A549 (cell line): Measurements from ENCODE around the gene SLC27A2. TPM values are rescaled to one million over a fixed set of nuclear protein-coding genes. Genes with fewer than 3 reads are reported as not detected.
A peak's percentile ranks its signal among the peaks of the same experiment; 100 is the strongest.

Source experiments
- ATAC-seq, 2 experiments: fragments of 200-7000 bp in 1 of 2; fragments of >200 bp in 1 of 2; cut with Nextera tagmentation in 1 of 2; cut with Tn5 transposase in 1 of 2; 3 replicates each; pipeline versions ENCODE4 v1.8.0 to v1.9.1; 2018 to 2020; ENCODE audit warnings: mild to moderate bottlenecking in 1 of 2, moderate library complexity in 1 of 2
- CTCF ChIA-PET: fragments of 300-600 bp; sonication (Branson Sonifier 250); formaldehyde crosslinking; extraction: SDS; loops from one replicate; lab custom pipeline; 2021; ENCODE audit warnings: antibody characterized with exemption, inconsistent platforms; lab: Yijun Ruan, JAX
- POLR2A ChIA-PET: fragments of 350-600 bp; formaldehyde crosslinking; extraction: SDS; loops from one replicate; lab custom pipeline; 2021; ENCODE audit warnings: antibody characterized with exemption, inconsistent platforms; lab: Yijun Ruan, JAX
- DNase-seq, 2 experiments: peaks; one replicate each; pipeline versions ENCODE4 v3.0.0 to v3.0.0-alpha.2; 2011 to 2016; ENCODE audit warnings: low read depth in 1 of 2, low spot score in 1 of 2
- FAIRE-seq: peaks from 2 replicates; lab custom pipeline; 2011; peaks lifted over from hg19 to GRCh38; lab: Jason Lieb, UNC
- H3K27ac ChIP-seq, 2 experiments: fragments of >200 bp; sonication (Bioruptor Twin); formaldehyde crosslinking; 3 replicates each; pipeline ENCODE4 v1.5.1; 2016 to 2017
- H3K4me1 ChIP-seq: fragments of >200 bp; sonication (Bioruptor Twin); formaldehyde crosslinking; 3 replicates; pipeline ENCODE4 v1.6.1; 2016
- H3K4me2 ChIP-seq: fragments of >200 bp; sonication (Bioruptor Twin); formaldehyde crosslinking; 3 replicates; pipeline ENCODE4 v1.6.1; 2016
- H3K4me3 ChIP-seq: fragments of >200 bp; sonication (Bioruptor Twin); formaldehyde crosslinking; 3 replicates; pipeline ENCODE4 v1.5.1; 2016
- H3K9me3 ChIP-seq: fragments of >200 bp; sonication (Bioruptor Twin); formaldehyde crosslinking; 3 replicates; pipeline ENCODE4 v1.6.1; 2016
- BCL3 ChIP-seq: fragments of >200 bp; sonication (Bioruptor Twin); formaldehyde crosslinking; IDR thresholded peaks from 3 replicates; pipeline ENCODE4 v1.6.1; 2016
- BHLHE40 ChIP-seq: IDR thresholded peaks from 2 replicates; pipeline ENCODE4 v1.6.1; 2012; ENCODE audit warnings: low read depth, low read length, inconsistent platforms
- CBX2 ChIP-seq: fragments of 200-600 bp; sonication (generic); IDR thresholded peaks from 2 replicates; pipeline ENCODE4 v1.6.1; 2016; ENCODE audit warnings: low read depth, mild to moderate bottlenecking, borderline replicate concordance
- CBX8 ChIP-seq: fragments of 200-600 bp; sonication (generic); IDR thresholded peaks from 2 replicates; pipeline ENCODE4 v1.6.1; 2016
- CEBPB ChIP-seq, 2 experiments: fragments of >200 bp in 1 of 2; sonication (Bioruptor Twin) in 1 of 2; formaldehyde crosslinking in 1 of 2; IDR thresholded peaks; 2 replicates each; pipeline ENCODE4 v1.6.1; 2012 to 2016
- EHMT2 ChIP-seq: fragments of 200-600 bp; sonication (generic); IDR thresholded peaks from 2 replicates; pipeline ENCODE4 v1.6.1; 2016; ENCODE audit warnings: antibody characterized with exemption, low read depth, mild to moderate bottlenecking, moderate library complexity
- EP300 ChIP-seq, 2 experiments: fragments of >200 bp; sonication (Bioruptor Twin); formaldehyde crosslinking; IDR thresholded peaks; 2 replicates in 1 of 2; 3 replicates in 1 of 2; pipeline ENCODE4 v1.6.1; 2016 to 2017
- FOSL2 ChIP-seq, 2 experiments: fragments of 450-650 bp in 1 of 2; fragments of >200 bp in 1 of 2; sonication (Bioruptor Twin) in 1 of 2; formaldehyde crosslinking; IDR thresholded peaks; 2 replicates each; pipeline versions ENCODE4 v1.5.0 to v1.6.1; 2016 to 2020; ENCODE audit warnings: mild to moderate bottlenecking in 1 of 2, moderate library complexity in 1 of 2
- GATA3 ChIP-seq: IDR thresholded peaks from 2 replicates; pipeline ENCODE4 v1.6.1; 2012; ENCODE audit warnings: borderline replicate concordance
- HEYL ChIP-seq: fragments of 250-450 bp; sonication (Bioruptor Pico); IDR thresholded peaks from 2 replicates; pipeline ENCODE4 v1.8.0; 2021; ENCODE audit warnings: mild to moderate bottlenecking, moderate library complexity
- HOXA7 ChIP-seq: fragments of 250-450 bp; sonication (Bioruptor Pico); IDR thresholded peaks from 2 replicates; pipeline ENCODE4 v1.5.0; 2020; ENCODE audit warnings: mild to moderate bottlenecking, moderate library complexity
- JUN ChIP-seq, 2 experiments: fragments of >200 bp; sonication (Bioruptor Twin); formaldehyde crosslinking; IDR thresholded peaks; 2 replicates in 1 of 2; 3 replicates in 1 of 2; pipeline ENCODE4 v1.6.1; 2016 to 2017
- JUNB ChIP-seq: fragments of >200 bp; sonication (Bioruptor Twin); formaldehyde crosslinking; IDR thresholded peaks from 2 replicates; pipeline ENCODE4 v1.6.1; 2016
- MAFK ChIP-seq: fragments of 450-650 bp; IDR thresholded peaks from 2 replicates; pipeline ENCODE4 v1.6.1; 2014; ENCODE audit not compliant: partially characterized antibody
- NPAS2 ChIP-seq: fragments of 250-450 bp; sonication (Bioruptor Pico); IDR thresholded peaks from 2 replicates; pipeline ENCODE4 v1.8.0; 2022; ENCODE audit warnings: mild to moderate bottlenecking, moderate library complexity, borderline replicate concordance
- PHF8 ChIP-seq: fragments of 200-600 bp; sonication (generic); IDR thresholded peaks from 2 replicates; pipeline ENCODE4 v1.6.1; 2016; ENCODE audit warnings: low read depth, mild to moderate bottlenecking, antibody characterized with exemption, moderate library complexity, borderline replicate concordance
- RAD21 ChIP-seq, 2 experiments: fragments of >200 bp in 1 of 2; sonication (Bioruptor Twin) in 1 of 2; formaldehyde crosslinking in 1 of 2; IDR thresholded peaks in 1 of 2; conservative IDR thresholded peaks in 1 of 2; 2 replicates in 1 of 2; 3 replicates in 1 of 2; pipeline ENCODE4 v1.6.1; 2012 to 2018; ENCODE audit warnings: inconsistent platforms in 1 of 2
- RARB ChIP-seq: fragments of 250-450 bp; sonication (Bioruptor Pico); IDR thresholded peaks from 2 replicates; pipeline ENCODE4 v1.8.0; 2021; ENCODE audit warnings: mild to moderate bottlenecking, moderate library complexity
- RNF2 ChIP-seq: fragments of 200-600 bp; sonication (generic); IDR thresholded peaks from 2 replicates; pipeline ENCODE4 v1.6.1; 2016; ENCODE audit warnings: low read depth, mild to moderate bottlenecking, antibody characterized with exemption, moderate library complexity, borderline replicate concordance
- TFCP2L1 ChIP-seq: fragments of 250-450 bp; sonication (Bioruptor Pico); IDR thresholded peaks from 2 replicates; pipeline ENCODE4 v1.5.0; 2021; ENCODE audit warnings: mild to moderate bottlenecking
- USF2 ChIP-seq: fragments of 450-650 bp; IDR thresholded peaks from 2 replicates; pipeline ENCODE4 v1.6.1; 2014; ENCODE audit warnings: antibody characterized with exemption
- ZC3H11A ChIP-seq: fragments of 450-650 bp; IDR thresholded peaks from 2 replicates; pipeline ENCODE4 v1.6.1; 2014; ENCODE audit warnings: antibody characterized with exemption, mild to moderate bottlenecking
- ZSCAN20 ChIP-seq: fragments of 250-450 bp; sonication (Bioruptor Pico); IDR thresholded peaks from 2 replicates; pipeline ENCODE4 v1.8.0; 2022; ENCODE audit warnings: mild to moderate bottlenecking, moderate library complexity
- WGBS: methylation state at CpG from one replicate; pipeline ENCODE4 v1.1.6; 2017; ENCODE audit errors: missing lambda C conversion rate; 5-methylcytosine and 5-hydroxymethylcytosine counted together
- polyA plus RNA-seq, 4 experiments: library from polyadenylated mRNA; depleted of rRNA in 3 of 4; stranded (reverse); fragments of >200 nt; fragmentation: RNase III in 1 of 4; extraction: RNeasy Plus Mini Kit Qiagen cat#74134 plus additional on column Dnase treatment in 1 of 4; gene quantifications; 2 replicates in 3 of 4; 3 replicates in 1 of 4; pipeline ENCODE4 v1.2.3, GENCODE V29; 2011 to 2017
- TF ChIP-seq, protein P1 (sequence below): IDR thresholded peaks from 2 replicates; pipeline ENCODE4 v1.6.1; 2012
- TF ChIP-seq, protein P2 (sequence below): fragments of >200 bp; sonication (Bioruptor Twin); formaldehyde crosslinking; IDR thresholded peaks from 3 replicates; pipeline ENCODE4 v1.5.1; 2016
- TF ChIP-seq, protein P3 (sequence below): fragments of >200 bp; sonication (Bioruptor Twin); formaldehyde crosslinking; IDR thresholded peaks from 2 replicates; pipeline ENCODE4 v1.6.1; 2016

The SLC27A2 gene
- polyA plus RNA-seq, 2 of the 4 experiments (the other 2 are of a cell fraction) = 36.0 to 44.1 TPM

- peak; percentile 40 to 61; a peak in 5 of 6 replicates for ATAC-seq
- H3K9me3 ChIP-seq = peaks cover 15% of the 10 kb centered on the region; the same call in 2 of the 3 replicates
- H3K4me1 ChIP-seq = peaks cover 62% of the 10 kb centered on the region
- no peak for FAIRE-seq
- H3K4me3 ChIP-seq = no peak overlapping the region; the same call in 2 of the 3 replicates
- peak in 1 of 2 experiments; percentile 64 for DNase-seq
- 88% methylated on average over 1 of the region's 1 CpG for WGBS
- ChIA-PET CTCF (interaction anchor here (1.3 to 10.7 kb wide), 5 partner anchors 9 to 151 kb away, joined by 3 to 87 read pairs (median 18); partner anchors contain the start of gene SLC27A2), POLR2A (interaction anchor here (1.1 kb wide), 1 partner anchor 8 kb away, joined by 3 read pairs; no protein-coding TSS in a partner anchor)
- no peak for TF ChIP-seq FOSL2 (IDR thresholded peaks at IDR 0.05)
- no peak for TF ChIP-seq FOSL2 (CRISPR knock-in tag; IDR thresholded peaks at IDR 0.05)
- no peak for TF ChIP-seq ZSCAN20 (CRISPR knock-in tag)
- peak; percentile 43 for TF ChIP-seq GATA3
- no peak for TF ChIP-seq RARB
- TF ChIP-seq RNF2 = no peak
- TF ChIP-seq USF2 = no peak
- TF ChIP-seq, protein P1, sequence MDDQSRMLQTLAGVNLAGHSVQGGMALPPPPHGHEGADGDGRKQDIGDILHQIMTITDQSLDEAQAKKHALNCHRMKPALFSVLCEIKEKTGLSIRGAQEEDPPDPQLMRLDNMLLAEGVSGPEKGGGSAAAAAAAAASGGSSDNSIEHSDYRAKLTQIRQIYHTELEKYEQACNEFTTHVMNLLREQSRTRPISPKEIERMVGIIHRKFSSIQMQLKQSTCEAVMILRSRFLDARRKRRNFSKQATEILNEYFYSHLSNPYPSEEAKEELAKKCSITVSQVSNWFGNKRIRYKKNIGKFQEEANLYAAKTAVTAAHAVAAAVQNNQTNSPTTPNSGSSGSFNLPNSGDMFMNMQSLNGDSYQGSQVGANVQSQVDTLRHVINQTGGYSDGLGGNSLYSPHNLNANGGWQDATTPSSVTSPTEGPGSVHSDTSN = no peak
- H3K4me2 ChIP-seq = peak overlapping the region; percentile 72
- peak overlapping the region; percentile 88 to 92 for H3K27ac ChIP-seq
Measured at GRCh38 chr15:50164458-50164857, 17.5 kb upstream of the SLC27A2 start.

- ChIA-PET CTCF (interaction anchor here (1.4 to 10.7 kb wide), 5 partner anchors 17 to 150 kb away, joined by 5 to 87 read pairs (median 7); partner anchors contain the start of gene SLC27A2), POLR2A (interaction anchor here (0.5 to 1.5 kb wide), 9 partner anchors 15 to 930 kb away, joined by 3 to 6 read pairs (median 3); partner anchors contain the start of gene GABPB1)
- Histone ChIP-seq H3K27ac (peak overlapping the region; percentile 88 to 92), H3K4me1 (peaks cover 63% of the 10 kb centered on the region), H3K4me3 (no peak overlapping the region; the same call in 2 of the 3 replicates), H3K9me3 (peaks cover 17% of the 10 kb centered on the region; the same call in 2 of the 3 replicates), H3K4me2 (peak overlapping the region; percentile 72)
- ATAC-seq (peak; percentile 77 to 89), FAIRE-seq (peak; percentile 59), DNase-seq (peak; percentile 38 to 71)
- TF ChIP-seq, protein P2, sequence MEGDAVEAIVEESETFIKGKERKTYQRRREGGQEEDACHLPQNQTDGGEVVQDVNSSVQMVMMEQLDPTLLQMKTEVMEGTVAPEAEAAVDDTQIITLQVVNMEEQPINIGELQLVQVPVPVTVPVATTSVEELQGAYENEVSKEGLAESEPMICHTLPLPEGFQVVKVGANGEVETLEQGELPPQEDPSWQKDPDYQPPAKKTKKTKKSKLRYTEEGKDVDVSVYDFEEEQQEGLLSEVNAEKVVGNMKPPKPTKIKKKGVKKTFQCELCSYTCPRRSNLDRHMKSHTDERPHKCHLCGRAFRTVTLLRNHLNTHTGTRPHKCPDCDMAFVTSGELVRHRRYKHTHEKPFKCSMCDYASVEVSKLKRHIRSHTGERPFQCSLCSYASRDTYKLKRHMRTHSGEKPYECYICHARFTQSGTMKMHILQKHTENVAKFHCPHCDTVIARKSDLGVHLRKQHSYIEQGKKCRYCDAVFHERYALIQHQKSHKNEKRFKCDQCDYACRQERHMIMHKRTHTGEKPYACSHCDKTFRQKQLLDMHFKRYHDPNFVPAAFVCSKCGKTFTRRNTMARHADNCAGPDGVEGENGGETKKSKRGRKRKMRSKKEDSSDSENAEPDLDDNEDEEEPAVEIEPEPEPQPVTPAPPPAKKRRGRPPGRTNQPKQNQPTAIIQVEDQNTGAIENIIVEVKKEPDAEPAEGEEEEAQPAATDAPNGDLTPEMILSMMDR = no peak
- no peak for TF ChIP-seq CBX2
- TF ChIP-seq RAD21 (conservative IDR thresholded peaks at IDR 0.05 in 1 of 2, IDR thresholded peaks at IDR 0.05 in 1 of 2) = no peak; a peak in 1 of 5 replicates
- no peak for TF ChIP-seq HOXA7 (CRISPR knock-in tag)
- peak in 1 of 2 experiments; percentile 30; a peak in 2 of 5 replicates for TF ChIP-seq JUN (IDR thresholded peaks at IDR 0.05)
- TF ChIP-seq BHLHE40 = no peak
- TF ChIP-seq JUNB = peak; percentile 56
- TF ChIP-seq PHF8 = no peak
- TF ChIP-seq NPAS2 (CRISPR knock-in tag) = no peak
- TF ChIP-seq EHMT2 = no peak
- TF ChIP-seq ZC3H11A = no peak
- 0 out of 3 replicates have a peak, but pooled peaks have one; percentile 59 for TF ChIP-seq BCL3
- TF ChIP-seq EP300 (IDR thresholded peaks at IDR 0.05) = peak; percentile 22 to 28; a peak in 2 of 5 replicates
- no peak for TF ChIP-seq HEYL
- TF ChIP-seq MAFK = peak; percentile 14
- TF ChIP-seq, protein P3, sequence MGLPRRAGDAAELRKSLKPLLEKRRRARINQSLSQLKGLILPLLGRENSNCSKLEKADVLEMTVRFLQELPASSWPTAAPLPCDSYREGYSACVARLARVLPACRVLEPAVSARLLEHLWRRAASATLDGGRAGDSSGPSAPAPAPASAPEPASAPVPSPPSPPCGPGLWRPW = no peak
- peak; percentile 90 for TF ChIP-seq GATA3
- TF ChIP-seq TFCP2L1 (CRISPR knock-in tag) = no peak
- TF ChIP-seq CBX8 = no peak
- peak; percentile 81 to 84 for TF ChIP-seq CEBPB (IDR thresholded peaks at IDR 0.05)
- no peak for TF ChIP-seq ZSCAN20 (CRISPR knock-in tag)
- peak; percentile 60 for TF ChIP-seq FOSL2 (IDR thresholded peaks at IDR 0.05)
- peak; percentile 73 for TF ChIP-seq FOSL2 (CRISPR knock-in tag; IDR thresholded peaks at IDR 0.05)
- 29% methylated on average over 1 of the region's 1 CpG for WGBS
Measured at GRCh38 chr15:50166216-50166615, 15.8 kb upstream of the SLC27A2 start.
